DND-41 (cell line): ENCODE measurements around the gene UTP15.

Experiments used
- ATAC-seq: fragments of 200-7000 bp; cut with Tn5 transposase; 3 replicates; pipeline ENCODE4 v1.9.1; 2021; ENCODE audit warnings: low read depth; ENCODE audit not compliant: insufficient read depth
- DNase-seq: peaks from one replicate; pipeline ENCODE4 v3.0.0-alpha.2; 2020
- H2AFZ ChIP-seq: 2 replicates; pipeline ENCODE4 v1.6.0; 2012; ENCODE audit warnings: low read depth, low read length
- H3K27ac ChIP-seq: 2 replicates; pipeline ENCODE4 v1.5.1; 2012; ENCODE audit warnings: low read length, inconsistent platforms
- H3K27me3 ChIP-seq: fragments of 200-600 bp; sonication (generic); 2 replicates; pipeline ENCODE4 v1.6.0; 2012; ENCODE audit warnings: low read length, mild to moderate bottlenecking, inconsistent platforms; ENCODE audit not compliant: insufficient read depth, poor library complexity
- H3K36me3 ChIP-seq: 2 replicates; pipeline ENCODE4 v1.5.1; 2012; ENCODE audit warnings: low read length, inconsistent platforms; ENCODE audit not compliant: insufficient read depth
- H3K4me1 ChIP-seq: 2 replicates; pipeline ENCODE4 v1.5.1; 2012; ENCODE audit warnings: mild to moderate bottlenecking, low read length; ENCODE audit not compliant: insufficient read depth
- H3K4me2 ChIP-seq: 2 replicates; pipeline ENCODE4 v1.6.0; 2012; ENCODE audit warnings: mild to moderate bottlenecking, moderate library complexity, low read length, inconsistent platforms; ENCODE audit not compliant: insufficient read depth
- H3K4me3 ChIP-seq, 2 experiments: fragments of 200-600 bp in 1 of 2; shearing (Covaris generic) in 1 of 2; 2 replicates each; pipeline ENCODE4 v1.5.1; 2012 to 2016; ENCODE audit warnings: inconsistent platforms in 2 of 2, low read length in 2 of 2, mild to moderate bottlenecking in 2 of 2, low read depth in 1 of 2, moderate library complexity in 1 of 2
- H3K79me2 ChIP-seq: 2 replicates; pipeline ENCODE4 v1.6.0; 2012; ENCODE audit warnings: low read length, inconsistent platforms; ENCODE audit not compliant: insufficient read depth
- H3K9ac ChIP-seq: 2 replicates; pipeline ENCODE4 v1.6.0; 2012; ENCODE audit warnings: low read depth, mild to moderate bottlenecking, inconsistent platforms, low read length, moderate library complexity
- H3K9me3 ChIP-seq: 2 replicates; pipeline ENCODE4 v1.5.1; 2012; ENCODE audit warnings: low read length, moderate library complexity, mild to moderate bottlenecking, inconsistent platforms; ENCODE audit not compliant: insufficient read depth, severe bottlenecking
- H4K20me1 ChIP-seq: 2 replicates; pipeline ENCODE4 v1.6.0; 2012; ENCODE audit warnings: low read length; ENCODE audit not compliant: insufficient read depth
- EZH2 ChIP-seq: IDR thresholded peaks from 3 replicates; pipeline ENCODE4 v1.6.1; 2012; ENCODE audit warnings: borderline replicate concordance, low read depth, mild to moderate bottlenecking, moderate library complexity, low read length, inconsistent platforms; ENCODE audit not compliant: severe bottlenecking
- TF ChIP-seq, protein P1 (sequence below): IDR thresholded peaks from 2 replicates; pipeline ENCODE4 v1.5.1; 2012; ENCODE audit warnings: borderline replicate concordance, low read length, moderate library complexity, mild to moderate bottlenecking; ENCODE audit not compliant: poor library complexity, severe bottlenecking; ENCODE audit errors: extremely low read depth

The UTP15 gene

DNA sequence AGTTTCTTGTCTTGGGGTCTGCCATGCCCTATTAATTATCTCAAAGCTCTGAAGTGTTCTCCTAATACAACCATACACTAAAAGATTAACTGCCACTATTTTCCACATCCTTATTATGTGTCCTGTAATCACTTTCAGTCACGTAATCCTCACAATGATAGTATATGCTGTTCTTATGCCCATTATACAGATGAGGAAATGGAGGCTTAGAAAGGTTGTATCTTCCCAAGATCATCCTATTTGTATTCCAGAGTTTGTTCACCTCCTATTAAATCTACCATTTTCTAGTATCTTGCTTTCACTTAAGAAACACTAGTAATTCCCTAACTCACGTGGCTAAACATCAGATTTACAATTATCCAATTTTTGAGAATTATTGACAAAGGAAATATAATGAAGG, 57.5 kb downstream of the UTP15 start:
- H3K4me1 ChIP-seq: no peaks in the 10 kb centered on the region
- no peak overlapping the region for H3K9ac ChIP-seq
- ATAC-seq: no peak
- no peak overlapping the region for H3K27ac ChIP-seq
- no peaks in the 10 kb centered on the region for H3K9me3 ChIP-seq
- no peaks in the 10 kb centered on the region for H3K36me3 ChIP-seq
- H3K79me2 ChIP-seq: no peaks in the 10 kb centered on the region
- no peak for TF ChIP-seq EZH2
- TF ChIP-seq, protein P1, sequence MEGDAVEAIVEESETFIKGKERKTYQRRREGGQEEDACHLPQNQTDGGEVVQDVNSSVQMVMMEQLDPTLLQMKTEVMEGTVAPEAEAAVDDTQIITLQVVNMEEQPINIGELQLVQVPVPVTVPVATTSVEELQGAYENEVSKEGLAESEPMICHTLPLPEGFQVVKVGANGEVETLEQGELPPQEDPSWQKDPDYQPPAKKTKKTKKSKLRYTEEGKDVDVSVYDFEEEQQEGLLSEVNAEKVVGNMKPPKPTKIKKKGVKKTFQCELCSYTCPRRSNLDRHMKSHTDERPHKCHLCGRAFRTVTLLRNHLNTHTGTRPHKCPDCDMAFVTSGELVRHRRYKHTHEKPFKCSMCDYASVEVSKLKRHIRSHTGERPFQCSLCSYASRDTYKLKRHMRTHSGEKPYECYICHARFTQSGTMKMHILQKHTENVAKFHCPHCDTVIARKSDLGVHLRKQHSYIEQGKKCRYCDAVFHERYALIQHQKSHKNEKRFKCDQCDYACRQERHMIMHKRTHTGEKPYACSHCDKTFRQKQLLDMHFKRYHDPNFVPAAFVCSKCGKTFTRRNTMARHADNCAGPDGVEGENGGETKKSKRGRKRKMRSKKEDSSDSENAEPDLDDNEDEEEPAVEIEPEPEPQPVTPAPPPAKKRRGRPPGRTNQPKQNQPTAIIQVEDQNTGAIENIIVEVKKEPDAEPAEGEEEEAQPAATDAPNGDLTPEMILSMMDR: no peak
- H3K4me3 ChIP-seq: no peak overlapping the region
- no peak overlapping the region for H3K4me2 ChIP-seq
- no peaks in the 10 kb centered on the region for H3K27me3 ChIP-seq
- no peaks in the 10 kb centered on the region for H4K20me1 ChIP-seq
- H2AFZ ChIP-seq: no peak overlapping the region
- DNase-seq: no peak

DNA sequence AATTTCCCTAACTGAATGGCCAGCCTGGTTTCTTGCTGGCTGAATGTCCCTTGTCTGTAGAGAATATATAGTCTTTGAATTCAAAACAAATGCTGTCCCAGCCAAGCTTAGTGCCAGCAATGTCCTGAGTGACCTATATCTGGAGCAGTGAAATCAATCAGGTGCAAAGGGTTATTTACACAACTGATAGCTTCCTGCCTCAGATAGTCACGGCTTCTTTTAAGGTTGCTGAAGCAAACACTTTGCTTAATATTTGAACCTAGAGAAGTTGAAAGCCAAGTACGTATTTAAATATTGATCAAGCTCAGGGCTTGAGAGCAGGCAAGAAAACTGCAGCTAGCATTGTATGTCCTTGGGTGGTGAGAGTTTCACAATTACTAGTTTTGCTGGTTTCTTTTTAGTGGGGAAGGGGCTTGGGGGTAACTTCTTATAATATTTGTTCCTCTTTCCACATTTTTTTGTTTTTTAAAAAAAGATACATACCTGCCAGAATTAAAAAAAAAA, 58.4 kb downstream of the UTP15 start:
- TF ChIP-seq, protein P1: no peak
- no peak for TF ChIP-seq EZH2
- Histone ChIP-seq H3K4me2 (no peak overlapping the region), H4K20me1 (no peaks in the 10 kb centered on the region), H3K36me3 (no peaks in the 10 kb centered on the region), H3K9ac (no peak overlapping the region), H2AFZ (no peak overlapping the region), H3K9me3 (no peaks in the 10 kb centered on the region), H3K27me3 (no peaks in the 10 kb centered on the region), H3K27ac (no peak overlapping the region), H3K4me1 (no peaks in the 10 kb centered on the region), H3K4me3 (no peak overlapping the region), H3K79me2 (no peaks in the 10 kb centered on the region)
- DNase-seq (no peak), ATAC-seq (no peak)

DNA sequence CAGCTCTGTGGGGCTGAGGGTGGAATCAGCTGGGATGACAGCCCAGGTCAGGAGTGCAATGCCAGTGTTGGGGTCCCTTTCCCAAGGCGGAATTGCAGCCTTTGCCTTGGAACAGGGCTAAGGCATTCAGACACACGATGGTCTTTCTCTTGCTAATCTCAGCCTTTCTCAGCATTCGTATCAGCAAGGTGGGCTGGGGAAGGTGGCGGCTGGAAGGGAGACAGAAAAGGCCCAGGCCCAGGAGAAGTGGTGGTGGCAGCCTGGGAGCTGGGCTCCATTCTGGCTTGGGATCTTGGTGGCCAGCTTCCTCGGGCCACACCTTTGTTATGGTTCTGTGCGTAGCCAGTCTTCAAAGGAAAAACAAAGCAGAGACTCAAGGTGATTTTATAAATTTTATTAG, 59.3 kb downstream of the UTP15 start:
- TF ChIP-seq, protein P1: no peak
- TF ChIP-seq EZH2: no peak
- Histone ChIP-seq H3K27ac (no peak overlapping the region), H3K9me3 (no peaks in the 10 kb centered on the region), H3K79me2 (no peaks in the 10 kb centered on the region), H3K4me3 (no peak overlapping the region), H4K20me1 (no peaks in the 10 kb centered on the region), H3K36me3 (no peaks in the 10 kb centered on the region), H2AFZ (no peak overlapping the region), H3K27me3 (no peaks in the 10 kb centered on the region), H3K9ac (no peak overlapping the region), H3K4me1 (no peaks in the 10 kb centered on the region), H3K4me2 (no peak overlapping the region)
- DNase-seq (no peak), ATAC-seq (no peak)
